ENCODE data around the gene NDOR1. TPM values are rescaled to one million over a fixed set of nuclear protein-coding genes. Genes with fewer than 3 reads are reported as not detected.

NDOR1 gene
- total RNA-seq, 1 experiment from 2014 or later, result 4.6 TPM

DNA sequence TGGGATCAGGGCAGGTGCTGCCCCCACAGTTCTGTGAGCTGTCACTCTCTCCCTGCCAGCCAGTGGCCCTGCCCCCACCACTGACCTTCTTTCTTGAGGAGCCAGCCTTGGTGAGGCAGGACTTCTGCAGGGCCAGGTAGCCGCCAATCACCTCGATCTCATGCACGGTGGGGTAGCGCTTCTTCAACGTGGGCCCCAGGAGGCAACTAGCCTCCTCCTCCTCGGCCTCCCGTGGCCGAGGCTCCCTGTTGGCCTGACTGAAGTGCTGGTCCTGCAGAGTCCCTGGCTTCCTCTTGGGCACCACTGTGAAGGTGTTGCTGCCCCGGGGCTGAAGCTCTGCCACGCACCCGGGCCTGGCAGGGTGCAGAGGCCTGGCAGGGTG, 6.6 kb upstream of the NDOR1 start:
- no peak for DNase-seq (ENCODE audit: low read depth)

DNA sequence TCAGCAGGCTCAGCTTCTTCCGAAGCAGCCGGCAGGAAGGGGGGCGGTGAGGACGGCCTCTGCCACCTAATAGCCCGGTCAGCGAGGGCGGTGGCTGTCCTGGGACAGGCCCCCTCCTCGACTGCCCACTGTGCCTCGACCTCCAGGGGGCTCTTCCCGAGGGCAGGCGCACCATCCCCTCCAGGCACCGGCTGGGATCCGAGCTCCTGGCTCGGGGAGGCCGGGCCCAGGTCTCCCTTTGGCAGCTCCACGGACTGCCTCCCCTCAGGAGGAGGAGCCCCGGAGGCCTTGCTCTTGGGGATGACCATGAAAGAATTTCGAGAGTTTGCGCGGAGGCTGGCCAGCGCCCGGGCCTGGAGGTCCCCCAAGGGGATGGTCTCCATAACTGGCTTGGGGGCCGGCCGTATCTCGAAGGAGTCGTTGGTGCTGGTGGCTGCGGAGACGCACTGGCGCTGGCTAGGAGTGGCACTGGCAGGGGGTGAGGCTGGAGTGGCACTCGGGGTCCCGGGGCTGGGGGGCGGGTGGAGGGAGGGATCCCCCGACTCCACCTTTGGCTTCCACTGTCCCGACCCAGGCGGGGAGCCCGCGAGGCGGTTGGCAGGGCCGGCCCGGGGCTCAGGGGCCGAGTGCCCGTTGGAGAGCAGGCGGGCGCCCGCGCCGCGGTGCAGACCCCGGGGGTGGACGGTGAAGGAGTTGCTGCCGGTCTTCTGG, 5.9 kb upstream of the NDOR1 start:
- DNase-seq (ENCODE audit: low read depth), result no peak

DNA sequence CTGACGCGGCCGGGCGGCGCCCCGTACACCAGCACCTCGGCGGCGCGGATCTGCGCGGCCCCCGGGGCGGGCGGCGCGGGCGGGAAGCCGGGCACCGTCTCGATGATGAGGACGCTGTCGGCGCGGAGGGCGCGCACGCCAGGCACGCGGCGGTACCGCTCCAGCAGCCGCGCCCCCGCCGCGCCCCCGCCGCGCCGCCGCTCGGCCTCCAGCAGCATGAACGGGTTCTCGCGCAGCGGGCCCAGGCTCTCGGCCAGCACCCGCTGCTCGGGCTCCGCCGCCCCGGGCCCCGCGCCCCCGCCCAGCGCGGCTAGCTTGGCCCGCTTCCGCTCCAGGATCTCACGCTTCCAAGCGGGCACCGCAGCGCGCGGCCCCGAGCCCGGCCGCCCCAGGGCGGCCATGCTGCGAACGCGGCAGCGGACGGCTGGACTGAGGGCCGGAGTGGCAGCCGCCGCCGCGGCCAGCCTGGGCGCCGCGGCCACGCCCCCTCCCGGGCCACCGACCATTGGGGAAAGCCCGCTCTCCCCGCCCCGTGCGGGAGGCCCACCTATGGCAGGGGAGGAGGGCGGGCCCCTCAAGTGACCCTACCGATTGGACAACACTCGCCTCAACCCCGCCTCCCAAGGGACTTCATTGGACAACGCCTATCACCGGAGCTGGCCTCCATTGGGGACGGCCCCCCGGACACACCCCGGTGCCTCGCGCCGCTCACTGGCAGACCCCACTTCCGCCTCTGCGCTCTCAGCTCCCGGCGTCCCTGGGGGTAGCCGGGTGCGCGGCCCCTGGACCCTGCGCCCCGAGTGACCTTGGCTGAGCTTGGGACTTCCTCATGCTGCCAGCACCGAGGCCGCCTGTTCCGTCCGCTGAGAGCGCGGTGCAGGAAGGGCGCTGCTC, 4.9 kb upstream of the NDOR1 start, which contains the start of gene TPRN:
TSS of gene TPRN (minus strand) at position 431 of the 894 bp plus-strand sequence. CDS start at position 401, 30 bp downstream.
- peak; percentile 98 for DNase-seq (ENCODE audit: low read depth)

DNA sequence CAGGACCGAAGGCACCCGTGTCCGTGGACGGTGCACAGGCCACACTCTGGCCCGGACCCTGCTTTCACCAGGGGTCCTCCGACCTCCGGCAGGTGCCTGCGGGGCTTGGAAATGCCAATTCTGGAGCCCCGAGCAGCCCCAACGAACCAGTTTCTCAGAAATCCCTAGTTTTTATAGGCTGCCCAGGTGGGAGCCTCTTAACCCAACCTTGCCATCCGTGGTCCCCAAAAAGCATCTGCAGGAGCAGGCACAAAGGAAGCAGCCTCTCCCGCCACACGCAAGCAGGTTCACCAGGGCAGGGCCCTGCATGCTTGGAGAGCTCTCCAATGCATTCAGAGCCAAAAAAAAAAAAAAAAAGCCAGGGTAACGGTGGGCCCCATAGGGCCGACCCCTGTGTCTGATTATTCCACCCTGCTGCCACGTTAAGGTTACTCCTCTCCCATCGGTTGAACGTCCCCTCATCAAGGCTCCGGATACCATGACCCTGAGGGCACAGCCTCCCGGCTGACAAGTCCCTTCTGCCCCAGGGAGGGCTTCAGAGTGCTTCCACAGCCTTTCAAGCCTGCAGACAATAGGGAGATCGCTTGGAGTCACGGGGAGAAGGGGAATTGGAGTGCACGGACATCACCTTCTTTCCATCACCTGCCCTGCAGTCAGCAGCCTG, 4.2 kb upstream of the NDOR1 start:
- no peak for DNase-seq (ENCODE audit: low read depth)

DNA sequence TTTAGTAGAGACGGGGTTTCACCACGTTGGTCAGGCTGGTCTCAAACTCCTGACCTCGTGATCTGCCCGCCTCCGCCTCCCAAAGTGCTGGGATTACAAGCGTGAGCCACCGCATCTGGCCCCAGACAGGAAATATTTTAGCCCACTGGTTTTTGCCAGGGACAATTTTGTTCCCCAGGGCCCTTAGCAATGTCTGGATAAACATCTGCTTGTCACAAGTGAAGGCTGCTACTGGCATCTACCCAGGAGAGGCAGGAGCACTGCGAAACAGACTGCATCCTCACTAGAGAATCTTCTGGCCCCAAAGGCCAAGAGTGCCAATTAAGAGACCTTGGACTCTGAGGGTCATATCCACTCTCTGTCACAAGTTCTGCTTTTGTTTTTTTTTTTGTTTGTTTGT, 2.5 kb upstream of the NDOR1 start:
- no peak for DNase-seq (ENCODE audit: low read depth)

DNA sequence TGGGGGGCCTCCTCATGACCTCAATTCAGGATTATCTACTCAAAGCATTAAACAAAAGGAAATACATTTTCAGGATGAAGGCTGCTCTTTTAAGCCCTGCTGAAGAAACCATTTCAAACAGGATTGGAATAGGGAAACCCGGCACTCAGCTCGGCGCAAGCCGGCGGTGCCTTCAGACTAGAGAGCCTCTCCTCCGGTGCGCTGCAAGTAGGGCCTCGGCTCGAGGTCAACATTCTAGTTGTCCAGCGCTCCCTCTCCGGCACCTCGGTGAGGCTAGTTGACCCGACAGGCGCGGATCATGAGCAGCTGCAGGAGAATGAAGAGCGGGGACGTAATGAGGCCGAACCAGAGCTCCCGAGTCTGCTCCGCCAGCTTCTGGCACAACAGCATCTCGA, 772 bp upstream of the NDOR1 start:
- DNase-seq (ENCODE audit: low read depth), result no peak

DNA sequence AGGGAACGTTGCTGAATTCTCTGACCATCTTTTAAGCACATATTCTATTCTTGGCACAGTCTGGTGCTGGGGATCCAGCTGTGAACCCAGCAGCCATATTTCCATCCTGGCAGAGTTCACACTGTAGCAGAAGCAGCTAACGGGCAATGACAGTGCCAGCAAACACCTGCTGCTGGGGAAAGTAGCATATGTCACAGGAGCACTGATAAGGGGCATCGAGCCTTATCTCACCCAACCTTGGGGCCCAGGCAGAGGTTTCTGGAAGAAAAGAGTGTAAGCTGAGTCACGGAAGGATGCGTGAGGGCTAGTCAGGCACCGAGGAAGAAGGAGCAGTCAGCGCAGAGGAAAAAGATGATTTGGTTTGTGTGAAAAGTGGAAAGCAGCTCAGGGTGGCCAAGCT, 1.1 kb downstream of the NDOR1 start:
- DNase-seq (ENCODE audit: low read depth), result no peak

DNA sequence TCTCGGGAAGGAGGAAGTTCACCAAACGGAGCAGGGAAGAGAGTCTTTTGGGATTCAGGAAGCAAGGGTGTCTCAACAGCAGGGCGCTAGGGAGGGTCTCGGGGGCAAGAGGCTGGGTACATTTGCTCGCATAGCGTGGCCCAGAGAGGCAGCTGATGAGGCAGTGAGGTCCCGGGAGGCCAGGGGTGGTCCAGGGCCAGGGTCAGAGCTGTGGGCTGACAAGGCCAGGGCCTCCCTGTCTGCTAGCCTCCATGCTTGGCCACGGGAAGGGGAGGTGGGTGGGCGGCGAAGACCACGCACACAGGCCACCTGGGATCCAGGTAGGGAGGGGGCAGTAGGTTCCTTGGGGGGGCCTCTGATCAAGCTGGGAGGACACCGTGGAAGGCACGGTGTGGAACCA, 6.0 kb downstream of the NDOR1 start:
- no peak for DNase-seq (ENCODE audit: low read depth)

DNA sequence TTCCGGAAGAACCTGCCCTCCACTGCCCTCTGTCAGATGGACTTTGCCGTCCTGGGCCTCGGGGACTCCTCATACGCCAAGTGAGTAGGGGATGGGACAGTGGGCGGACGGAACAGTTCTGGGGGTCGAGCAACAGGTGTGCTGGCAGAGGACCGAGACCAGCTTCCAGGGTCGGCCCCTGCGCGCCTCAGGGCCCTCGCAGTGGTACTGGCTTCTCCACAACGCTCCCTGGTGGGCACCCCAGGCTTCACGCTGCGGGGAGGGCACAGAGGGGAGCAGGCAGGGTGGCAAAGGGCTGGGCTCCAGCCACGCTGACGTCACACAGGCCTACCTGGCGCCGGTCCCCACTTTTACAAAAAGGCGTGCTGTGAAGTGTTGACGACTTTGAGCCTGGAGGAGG, 7.0 kb downstream of the NDOR1 start:
- no peak for DNase-seq (ENCODE audit: low read depth)

DNA sequence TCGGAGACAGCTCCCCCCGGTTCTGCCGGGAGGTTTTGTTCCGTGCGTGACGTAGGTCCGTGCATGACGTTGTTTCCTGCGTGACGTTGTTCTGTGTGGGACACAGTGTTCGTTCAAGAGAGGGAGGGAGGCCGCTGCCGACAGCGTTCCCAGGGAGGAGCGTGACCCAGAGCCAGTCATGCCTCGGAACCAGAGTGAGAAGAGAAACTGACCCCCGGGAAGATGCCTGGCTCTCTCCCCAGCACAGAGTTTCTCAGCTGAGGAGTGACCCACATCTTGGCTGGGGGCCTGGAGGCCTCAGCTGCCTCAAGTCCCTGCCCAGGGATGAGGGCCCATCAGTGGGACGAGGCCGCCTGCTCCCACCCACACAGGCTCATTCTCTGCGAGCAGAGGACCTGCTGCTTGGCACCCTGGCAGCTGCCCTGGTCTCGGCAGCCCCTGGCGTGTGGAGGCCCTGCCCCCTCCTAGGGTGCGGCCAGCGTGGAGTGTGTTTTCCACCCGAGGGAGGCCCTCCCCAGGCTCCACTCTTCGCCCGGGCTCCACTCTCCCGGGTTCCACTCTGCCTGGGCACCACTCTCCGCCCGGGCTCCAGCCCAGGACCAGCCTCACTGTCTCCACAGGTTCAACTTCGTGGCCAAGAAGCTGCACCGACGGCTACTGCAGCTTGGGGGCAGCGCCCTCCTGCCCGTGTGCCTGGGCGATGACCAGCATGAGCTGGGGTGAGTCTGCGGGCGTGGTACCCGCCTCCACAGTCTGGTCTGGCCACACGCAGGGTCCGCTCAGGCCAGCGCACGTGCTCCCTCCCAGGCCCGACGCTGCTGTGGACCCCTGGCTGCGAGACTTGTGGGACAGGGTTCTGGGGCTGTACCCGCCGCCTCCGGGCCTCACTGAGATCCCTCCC, 7.9 kb downstream of the NDOR1 start:
- DNase-seq (ENCODE audit: low read depth), result no peak

DNA sequence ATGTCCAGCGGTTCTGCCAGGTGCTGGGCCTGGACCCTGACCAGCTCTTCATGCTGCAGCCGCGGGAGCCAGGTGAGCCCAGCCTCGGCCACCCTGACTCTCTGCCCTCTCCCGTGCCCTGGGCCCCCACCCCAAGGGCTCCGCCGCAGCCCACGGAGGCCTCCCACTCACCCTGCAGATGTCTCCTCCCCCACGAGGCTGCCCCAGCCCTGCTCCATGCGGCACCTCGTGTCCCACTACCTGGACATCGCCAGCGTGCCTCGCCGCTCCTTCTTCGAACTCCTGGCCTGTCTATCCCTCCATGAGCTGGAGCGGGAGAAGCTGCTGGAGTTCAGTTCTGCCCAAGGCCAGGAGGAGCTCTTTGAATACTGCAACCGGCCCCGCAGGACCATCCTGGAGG, 9.1 kb downstream of the NDOR1 start:
- no peak for DNase-seq (ENCODE audit: low read depth)

DNA sequence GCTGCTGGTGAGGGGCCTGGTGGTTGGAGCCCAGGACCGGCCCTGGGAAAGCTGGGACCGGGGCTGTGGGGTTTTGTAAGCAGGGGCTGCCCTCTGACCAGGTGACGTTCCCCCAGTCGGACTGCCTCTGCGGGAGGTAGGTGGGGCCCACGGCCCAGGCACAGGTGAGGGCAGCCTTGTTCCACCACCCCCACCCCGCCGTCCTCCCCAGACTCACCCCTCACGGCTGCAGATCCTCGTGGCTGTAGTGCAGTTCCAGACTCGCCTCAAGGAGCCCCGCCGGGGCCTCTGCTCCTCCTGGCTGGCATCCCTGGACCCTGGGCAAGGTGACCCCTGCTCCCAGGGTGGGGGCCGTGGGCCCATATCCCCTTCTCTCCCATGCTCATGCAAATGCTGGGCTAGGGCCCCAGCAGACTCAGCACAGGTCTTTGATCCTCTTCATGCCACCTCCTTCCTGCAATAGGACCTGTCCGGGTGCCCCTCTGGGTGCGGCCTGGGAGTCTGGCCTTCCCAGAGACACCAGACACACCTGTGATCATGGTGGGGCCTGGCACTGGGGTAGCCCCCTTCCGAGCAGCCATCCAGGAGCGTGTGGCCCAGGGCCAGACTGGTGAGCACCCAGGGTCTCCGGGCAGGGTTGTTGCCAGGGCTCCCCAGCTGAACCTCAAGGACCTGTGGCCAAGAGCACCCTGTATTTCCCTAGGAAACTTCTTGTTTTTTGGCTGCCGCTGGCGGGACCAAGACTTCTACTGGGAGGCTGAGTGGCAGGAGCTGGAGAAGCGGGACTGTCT, 9.9 kb downstream of the NDOR1 start:
- DNase-seq (ENCODE audit: low read depth), result no peak

DNA sequence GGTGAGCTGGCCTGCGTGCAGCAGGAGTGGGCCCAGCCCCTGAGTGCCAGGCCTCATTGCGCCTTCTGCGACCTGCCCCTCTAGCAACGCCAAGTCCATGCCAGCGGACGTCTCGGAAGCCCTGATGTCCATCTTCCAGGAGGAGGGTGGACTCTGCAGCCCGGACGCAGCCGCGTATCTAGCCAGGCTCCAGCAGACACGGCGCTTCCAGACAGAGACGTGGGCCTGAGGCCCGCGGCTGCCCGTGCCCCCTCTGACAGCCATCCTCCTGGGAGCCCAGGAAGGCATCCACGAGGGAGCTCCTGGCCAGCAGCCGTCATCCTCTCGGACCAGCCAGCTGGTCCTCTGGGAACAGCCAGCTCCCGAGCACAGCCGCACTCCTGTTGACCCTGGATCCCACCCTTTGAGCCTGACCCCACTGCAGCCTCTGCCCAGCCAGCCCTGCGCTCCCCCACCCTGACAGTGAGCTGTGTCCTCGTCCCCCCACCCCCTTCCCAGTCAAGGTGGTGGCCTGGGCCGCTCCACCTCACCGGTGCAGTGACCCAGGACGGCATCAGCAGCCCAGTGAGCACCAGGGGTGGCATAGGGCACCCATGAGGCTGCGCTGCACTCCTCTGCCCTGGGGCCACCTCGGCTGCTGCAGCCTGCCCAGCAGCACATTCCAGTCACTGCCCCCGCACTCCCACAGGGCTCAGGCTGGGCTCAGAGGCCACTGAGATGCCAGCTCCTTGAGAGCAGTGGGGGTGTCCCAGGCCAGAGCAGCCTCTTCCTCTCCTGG, 10.9 kb downstream of the NDOR1 start:
- DNase-seq (ENCODE audit: low read depth), result no peak

DNA sequence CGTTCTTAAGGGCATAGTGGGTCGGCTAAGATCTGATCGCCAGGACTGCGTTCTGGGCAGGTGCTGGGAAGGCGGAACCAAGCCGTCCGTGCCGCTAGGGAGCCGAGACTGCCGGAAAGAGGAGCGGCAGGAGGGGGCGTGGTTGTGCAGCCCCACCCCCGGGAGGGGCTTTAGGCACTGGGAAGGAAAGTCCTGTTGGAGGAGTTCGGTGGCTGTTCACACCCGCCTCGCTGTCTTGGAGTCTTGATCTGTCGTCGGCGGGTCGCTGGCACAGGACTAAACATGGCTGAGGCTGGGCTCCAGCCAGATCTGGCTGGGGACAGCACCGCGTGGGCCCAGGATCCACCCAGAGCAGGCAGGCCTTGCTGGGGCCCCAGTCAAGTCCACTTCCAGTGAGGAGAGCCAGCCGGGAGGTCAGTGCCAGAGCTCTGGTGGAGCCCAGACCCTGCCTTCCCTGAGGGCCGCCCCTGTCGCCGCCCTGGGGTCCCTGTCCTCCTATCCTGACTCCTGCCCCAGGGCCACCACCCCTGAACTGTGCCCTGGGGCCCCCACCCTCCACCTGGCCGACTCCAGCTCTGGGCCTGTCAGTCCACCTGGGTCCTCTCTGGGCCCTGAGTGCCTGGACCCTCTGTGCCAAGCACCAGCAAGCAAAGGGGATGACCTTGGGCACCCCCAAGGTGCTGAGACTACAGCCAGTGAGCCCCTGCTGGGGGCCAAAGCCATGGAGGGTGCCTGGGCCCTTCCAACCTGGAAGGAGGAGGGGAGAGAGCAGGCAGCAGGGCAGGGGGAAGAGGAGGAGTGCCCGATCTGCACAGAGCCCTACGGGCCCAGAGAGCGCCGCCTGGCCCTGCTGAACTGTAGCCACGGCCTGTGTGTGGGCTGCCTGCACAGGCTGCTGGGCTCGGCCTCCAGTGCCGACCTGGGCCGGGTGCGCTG, 12.0 kb downstream of the NDOR1 start:
- no peak for DNase-seq (ENCODE audit: low read depth)

DNA sequence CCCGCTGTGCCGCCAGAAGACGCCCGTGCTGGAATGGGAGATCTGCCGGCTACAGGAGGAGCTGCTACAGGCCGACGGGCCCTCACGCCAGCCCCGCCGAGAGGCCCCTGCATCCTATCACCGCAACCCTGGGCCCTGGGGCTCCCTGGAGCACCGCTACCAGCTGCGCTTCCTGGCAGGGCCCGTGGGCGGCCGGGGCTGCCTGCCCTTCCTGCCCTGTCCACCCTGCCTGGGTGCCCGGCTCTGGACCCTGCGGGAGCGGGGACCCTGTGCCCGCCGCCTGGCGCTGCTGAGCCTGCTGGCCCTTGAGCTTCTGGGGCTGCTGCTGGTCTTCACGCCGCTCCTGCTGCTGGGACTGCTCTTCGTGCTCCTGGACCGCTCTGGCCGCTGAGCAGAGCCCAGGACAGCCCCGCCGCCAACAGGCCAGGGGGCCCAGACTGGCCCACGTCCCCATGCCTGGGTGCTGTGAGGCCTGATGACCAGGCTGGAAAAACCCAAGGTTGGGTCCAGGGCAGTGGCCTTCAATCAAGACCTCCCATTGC, 12.8 kb downstream of the NDOR1 start:
- no peak for DNase-seq (ENCODE audit: low read depth)

DNA sequence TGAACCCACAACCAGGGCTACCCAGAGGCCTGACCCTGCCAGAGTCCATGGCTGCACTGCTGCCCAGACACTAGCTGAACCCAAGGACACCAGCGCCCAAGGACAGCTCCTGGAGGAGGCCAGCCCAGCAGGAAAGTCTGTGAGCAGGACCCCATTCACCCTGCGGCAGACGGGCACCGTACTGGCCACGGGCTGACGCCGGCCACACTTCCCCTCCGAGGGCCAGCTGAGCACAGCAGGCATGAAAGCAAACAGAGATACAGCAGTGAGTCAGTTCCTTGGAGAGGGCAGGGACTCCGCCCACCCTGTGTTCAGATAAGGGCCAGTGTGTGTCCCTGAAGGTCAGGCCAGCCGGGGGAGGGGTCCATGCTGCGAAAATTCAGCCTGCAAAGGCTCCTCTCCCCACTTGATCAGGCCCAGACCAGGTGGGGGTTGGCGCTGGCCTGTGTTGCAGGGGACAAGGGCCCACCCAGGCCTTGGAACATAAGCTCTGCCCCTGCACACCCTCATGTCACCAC, 13.3 kb downstream of the NDOR1 start:
- peak; percentile 37 for DNase-seq (ENCODE audit: low read depth)

DNA sequence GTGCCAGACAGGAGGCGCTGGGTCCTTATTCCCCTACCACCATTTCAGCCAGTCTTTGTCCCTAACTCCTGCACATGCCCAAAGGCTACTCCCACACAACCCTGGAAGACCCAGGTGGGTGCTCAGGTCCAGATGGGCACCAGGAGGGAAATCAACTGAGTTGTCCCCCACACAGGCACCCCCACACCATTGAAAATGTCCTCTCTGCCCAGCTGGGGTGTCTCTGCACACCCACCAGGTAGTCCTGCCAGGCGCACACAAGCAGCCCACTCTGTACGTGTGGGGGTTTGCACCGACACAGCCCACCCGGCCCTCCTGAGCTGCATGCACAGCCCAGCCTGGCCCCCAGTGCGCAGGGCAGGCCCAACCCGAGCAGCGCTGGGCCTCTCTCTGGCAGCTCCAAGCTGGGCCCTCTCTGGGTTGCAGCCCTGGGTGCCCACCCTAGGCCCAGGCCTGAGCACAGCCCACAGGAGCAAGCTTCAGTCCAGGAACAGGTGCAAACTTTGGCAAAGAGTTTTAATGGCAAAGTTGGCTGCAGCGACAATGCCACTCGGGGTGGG, 14.3 kb downstream of the NDOR1 start:
- DNase-seq (ENCODE audit: low read depth), result no peak

Measured in RPMI7951 (cell line).